AG04450 (cell line): ENCODE data around the gene CUL7. TPM values are rescaled to one million over a fixed set of nuclear protein-coding genes. Genes with fewer than 3 reads are reported as not detected.

Source experiments
- CTCF ChIA-PET: fragments of 300-600, 350-600 bp; formaldehyde crosslinking; extraction: SDS; loops from one replicate; lab custom pipeline; 2022; ENCODE audit warnings: antibody characterized with exemption, inconsistent platforms; lab: Charles Lee
- POLR2A ChIA-PET: fragments of 350-600 bp; formaldehyde crosslinking; extraction: SDS; loops from one replicate; lab custom pipeline; 2021; ENCODE audit warnings: antibody characterized with exemption, inconsistent platforms; lab: Yijun Ruan, JAX
- DNase-seq: peaks from one replicate; pipeline ENCODE4 v3.0.0-alpha.2; 2011; ENCODE audit warnings: low read depth, low spot score
- H3K27ac ChIP-seq: one replicate; pipeline ENCODE4 v1.5.1; 2012; ENCODE audit warnings: low read depth, low read length, control low read depth
- H3K27me3 ChIP-seq: one replicate; pipeline ENCODE4 v1.6.0; 2012; ENCODE audit warnings: low read length; ENCODE audit not compliant: control insufficient read depth, insufficient read depth
- H3K4me3 ChIP-seq: 2 replicates; pipeline ENCODE4 v1.5.1; 2011; ENCODE audit warnings: mild to moderate bottlenecking, low read depth, low read length, control low read depth
- H3K9me3 ChIP-seq: 2 replicates; pipeline ENCODE4 v1.5.1; 2012; ENCODE audit warnings: low read length; ENCODE audit not compliant: control insufficient read depth, insufficient read depth
- polyA plus RNA-seq: library from polyadenylated mRNA; depleted of rRNA; stranded (reverse); fragments of >200 nt; gene quantifications from 2 replicates; pipeline ENCODE4 v1.2.3, GENCODE V29; 2011
- TF ChIP-seq, protein P1 (sequence below): IDR thresholded peaks from 2 replicates; pipeline ENCODE4 v1.5.1; 2011; ENCODE audit warnings: low read depth, low read length, control low read depth, inconsistent platforms

CUL7 gene
- polyA plus RNA-seq, 1 experiment: 37.5 TPM

GRCh38 chr6:43016943-43017334, 36.7 kb downstream of the CUL7 start:
- TF ChIP-seq, protein P1, sequence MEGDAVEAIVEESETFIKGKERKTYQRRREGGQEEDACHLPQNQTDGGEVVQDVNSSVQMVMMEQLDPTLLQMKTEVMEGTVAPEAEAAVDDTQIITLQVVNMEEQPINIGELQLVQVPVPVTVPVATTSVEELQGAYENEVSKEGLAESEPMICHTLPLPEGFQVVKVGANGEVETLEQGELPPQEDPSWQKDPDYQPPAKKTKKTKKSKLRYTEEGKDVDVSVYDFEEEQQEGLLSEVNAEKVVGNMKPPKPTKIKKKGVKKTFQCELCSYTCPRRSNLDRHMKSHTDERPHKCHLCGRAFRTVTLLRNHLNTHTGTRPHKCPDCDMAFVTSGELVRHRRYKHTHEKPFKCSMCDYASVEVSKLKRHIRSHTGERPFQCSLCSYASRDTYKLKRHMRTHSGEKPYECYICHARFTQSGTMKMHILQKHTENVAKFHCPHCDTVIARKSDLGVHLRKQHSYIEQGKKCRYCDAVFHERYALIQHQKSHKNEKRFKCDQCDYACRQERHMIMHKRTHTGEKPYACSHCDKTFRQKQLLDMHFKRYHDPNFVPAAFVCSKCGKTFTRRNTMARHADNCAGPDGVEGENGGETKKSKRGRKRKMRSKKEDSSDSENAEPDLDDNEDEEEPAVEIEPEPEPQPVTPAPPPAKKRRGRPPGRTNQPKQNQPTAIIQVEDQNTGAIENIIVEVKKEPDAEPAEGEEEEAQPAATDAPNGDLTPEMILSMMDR: no peak
- no peak overlapping the region for H3K27ac ChIP-seq
- DNase-seq: no peak
- no peak overlapping the region for H3K4me3 ChIP-seq
- ChIA-PET POLR2A (no interaction called here), CTCF (interaction anchor here (1.0 kb wide), 1 partner anchor 13 kb away, joined by 3 read pairs; no protein-coding TSS in a partner anchor)
- no peaks in the 10 kb centered on the region; the same call in 1 of the 2 replicates for H3K9me3 ChIP-seq
- H3K27me3 ChIP-seq: no peaks in the 10 kb centered on the region

DNA sequence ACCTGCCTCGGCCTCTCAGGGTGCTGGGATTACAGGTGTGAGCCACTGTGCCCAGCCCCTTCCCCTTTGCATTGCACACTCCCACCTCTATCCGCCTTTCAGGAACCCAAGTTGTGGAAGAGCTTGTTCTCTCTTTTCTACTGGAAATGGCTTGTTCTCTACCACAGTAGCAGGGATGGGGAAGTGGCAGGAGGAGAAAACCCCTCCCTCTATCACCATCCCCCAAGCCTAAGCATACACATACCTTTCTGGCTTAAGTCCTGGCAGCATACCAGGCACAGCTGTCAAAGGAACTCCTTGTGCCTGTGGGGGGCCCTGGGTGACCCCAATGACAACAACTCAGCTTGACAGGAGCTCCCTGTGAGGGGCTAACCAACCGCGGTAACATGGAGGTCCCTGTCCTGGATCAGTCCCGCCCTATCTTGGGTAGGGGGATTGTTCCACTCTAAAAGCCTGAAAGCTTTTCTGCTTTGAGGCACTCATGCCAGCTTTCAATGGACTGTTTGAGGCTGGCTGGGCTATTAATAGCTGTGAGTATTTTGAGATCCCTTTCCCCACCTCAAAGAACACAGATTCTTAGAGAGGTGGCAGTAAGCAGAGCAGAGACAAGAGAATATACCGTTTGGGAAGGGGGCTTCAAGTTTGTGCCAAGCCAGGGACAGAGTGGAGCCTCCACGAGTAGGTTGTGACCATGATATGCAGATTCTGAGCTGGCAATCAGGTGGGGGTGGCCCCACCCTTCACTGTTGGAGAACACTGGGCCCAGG, 37.3 kb downstream of the CUL7 start:
- Histone ChIP-seq H3K27ac (no peak overlapping the region), H3K27me3 (no peaks in the 10 kb centered on the region), H3K9me3 (no peaks in the 10 kb centered on the region; the same call in 1 of the 2 replicates), H3K4me3 (no peak overlapping the region)
- no peak for DNase-seq
- TF ChIP-seq, protein P1: no peak
- POLR2A ChIA-PET: no interaction called here
- CTCF ChIA-PET: interaction anchor here (1.0 kb wide), 1 partner anchor 14 kb away, joined by 3 read pairs; no protein-coding TSS in a partner anchor

DNA sequence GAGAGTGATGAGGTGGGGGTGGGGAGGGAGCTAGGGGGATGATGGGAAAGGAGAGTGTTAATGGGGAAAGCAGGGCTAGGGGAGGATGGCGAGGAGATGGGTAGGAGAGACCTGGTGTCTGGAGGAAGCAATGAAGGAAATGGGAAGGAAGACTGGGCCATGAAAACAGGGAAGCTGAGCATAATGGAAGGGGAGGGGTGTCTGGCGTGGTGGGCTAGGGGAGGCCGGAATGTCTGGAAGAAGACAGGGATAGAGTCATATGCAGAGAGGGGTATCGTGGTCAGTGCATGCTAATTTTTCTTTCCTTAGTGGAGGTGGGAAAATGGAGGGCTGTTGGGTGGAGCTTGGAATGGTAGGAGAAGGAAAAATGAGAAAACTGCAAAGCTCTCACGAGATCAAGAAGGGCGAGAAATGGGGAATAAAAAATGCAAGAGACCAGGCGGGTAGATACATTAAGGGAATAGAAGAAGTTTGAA, 39.2 kb downstream of the CUL7 start:
- TF ChIP-seq, protein P1: no peak
- ChIA-PET POLR2A (interaction anchor here (0.6 to 2.3 kb wide), 10 partner anchors 10 to 213 kb away, joined by 3 to 25 read pairs (median 4); partner anchors contain the start of genes CNPY3, CUL7 and PPP2R5D), CTCF (interaction anchor here (0.6 to 2.1 kb wide), 5 partner anchors 14 to 129 kb away, joined by 3 to 7 read pairs (median 4); partner anchors contain the start of gene CNPY3)
- Histone ChIP-seq H3K9me3 (no peaks in the 10 kb centered on the region; the same call in 1 of the 2 replicates), H3K27ac (peak overlapping the region; percentile 57), H3K4me3 (peak overlapping the region; percentile 99), H3K27me3 (no peaks in the 10 kb centered on the region)
- DNase-seq: no peak

DNA sequence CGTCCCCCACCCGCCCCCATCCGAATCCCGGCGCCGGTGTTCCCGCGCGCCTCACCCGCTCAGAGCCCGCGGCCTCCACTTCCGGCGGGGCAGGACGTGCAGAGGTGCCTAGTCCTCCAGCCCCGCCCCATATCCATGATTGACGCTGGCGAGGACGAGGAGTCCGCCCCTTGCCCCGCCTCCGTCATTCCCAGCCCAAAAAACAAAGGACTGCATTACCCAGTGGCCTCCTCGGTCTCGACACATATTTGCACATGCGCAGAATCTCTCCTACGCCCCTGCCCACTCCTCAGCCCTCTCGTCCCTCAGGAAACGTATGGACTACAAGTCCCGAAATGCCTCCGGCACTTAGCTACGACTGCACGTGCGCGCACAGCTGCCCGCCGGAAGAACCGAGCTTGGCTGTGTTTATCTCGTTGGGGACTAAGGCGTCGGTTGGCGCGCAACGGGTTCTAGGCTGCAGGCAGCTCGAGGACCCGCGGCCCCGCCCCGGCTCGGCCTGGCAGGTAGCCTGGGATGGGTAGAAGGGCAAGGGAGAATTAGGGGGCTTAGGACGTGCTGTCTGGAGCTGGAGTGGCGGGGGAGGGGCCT, 39.7 kb downstream of the CUL7 start, which contains the start of the genes KLHDC3 and MEA1:
Gene KLHDC3 (plus strand): TSS at position 407 of the 591 bp plus-strand sequence. CDS start 2,944 bp downstream, outside the sequence.
Gene MEA1 (minus strand): TSS at position 104 of the 591 bp plus-strand sequence. CDS start 133 bp downstream, outside the sequence.
- ChIA-PET POLR2A (interaction anchor here (0.6 to 2.3 kb wide), 8 partner anchors 9 to 160 kb away, joined by 3 to 25 read pairs (median 5); partner anchors contain the start of genes CNPY3, CUL7 and PPP2R5D), CTCF (interaction anchor here (1.3 to 2.1 kb wide), 3 partner anchors 84 to 130 kb away, joined by 3 to 7 read pairs (median 6); partner anchors contain the start of gene CNPY3)
- H3K9me3 ChIP-seq: no peaks in the 10 kb centered on the region; the same call in 1 of the 2 replicates
- TF ChIP-seq, protein P1: no peak
- peak; percentile 100 for DNase-seq
- peak within 1 kb of the TSS; percentile 99 for H3K4me3 ChIP-seq
- peak within 1 kb of the TSS; percentile 57 for H3K27ac ChIP-seq
- no peaks in the 10 kb centered on the region for H3K27me3 ChIP-seq
